ENCODE measurements around the gene RAP1A.

RAP1A gene

DNA sequence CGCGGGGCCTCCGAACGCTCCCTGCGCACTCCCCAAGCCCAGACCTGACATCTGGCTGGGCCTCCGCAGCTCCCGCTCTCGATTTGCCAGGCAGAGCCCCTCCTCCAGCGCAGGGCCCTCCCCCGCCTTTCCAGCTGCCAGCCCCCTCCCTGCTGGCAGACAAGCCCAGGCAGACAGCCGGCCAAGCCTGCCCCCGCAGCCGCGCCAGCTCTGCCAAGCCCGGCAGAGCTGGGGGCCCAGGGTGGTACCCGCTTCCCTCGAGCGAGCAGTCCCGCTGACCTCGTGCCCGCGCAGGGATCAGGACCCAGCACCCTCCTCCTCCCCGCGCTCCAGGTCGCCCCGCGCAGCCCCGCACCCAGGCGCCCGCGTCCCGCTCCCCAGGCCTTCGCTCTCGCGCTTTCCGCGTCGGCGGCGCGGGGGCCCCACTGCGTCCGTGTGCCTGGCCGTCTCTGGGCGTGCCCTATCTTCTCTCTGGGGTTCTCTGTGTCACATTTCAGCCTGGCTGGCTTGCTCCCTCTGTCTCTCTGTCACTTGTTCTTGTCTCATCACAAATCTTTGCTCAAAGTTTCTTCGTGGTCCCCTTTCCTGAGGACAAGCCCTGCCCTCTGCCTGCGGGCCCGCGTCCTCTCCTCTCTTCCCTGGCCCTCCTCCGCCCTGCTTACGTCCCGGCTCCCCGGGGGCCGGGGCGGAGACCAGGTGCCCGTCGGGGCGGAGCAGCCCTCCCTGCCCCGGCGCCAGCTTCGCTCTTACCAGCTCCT lies 119.0 kb downstream of the RAP1A start:
- TF ChIP-seq EGR1 (IDR thresholded peaks at IDR 0.05) (peak; percentile 40; the same call in 1 of the 2 replicates), TCF12 (IDR thresholded peaks at IDR 0.05; ENCODE audit: low read depth) (peak; percentile 63; the same call in 1 of the 2 replicates), EP300 (IDR thresholded peaks at IDR 0.05; ENCODE audit: borderline replicate concordance) (0 out of 2 replicates have a peak, but pooled peaks have one; percentile 22), NFIC (IDR thresholded peaks at IDR 0.05) (peak; percentile 24; the same call in 1 of the 2 replicates)
- TF ChIP-seq, protein P1, sequence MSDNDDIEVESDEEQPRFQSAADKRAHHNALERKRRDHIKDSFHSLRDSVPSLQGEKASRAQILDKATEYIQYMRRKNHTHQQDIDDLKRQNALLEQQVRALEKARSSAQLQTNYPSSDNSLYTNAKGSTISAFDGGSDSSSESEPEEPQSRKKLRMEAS (IDR thresholded peaks at IDR 0.05), result peak; percentile 52; the same call in 1 of the 2 replicates
- TF ChIP-seq, protein P2, sequence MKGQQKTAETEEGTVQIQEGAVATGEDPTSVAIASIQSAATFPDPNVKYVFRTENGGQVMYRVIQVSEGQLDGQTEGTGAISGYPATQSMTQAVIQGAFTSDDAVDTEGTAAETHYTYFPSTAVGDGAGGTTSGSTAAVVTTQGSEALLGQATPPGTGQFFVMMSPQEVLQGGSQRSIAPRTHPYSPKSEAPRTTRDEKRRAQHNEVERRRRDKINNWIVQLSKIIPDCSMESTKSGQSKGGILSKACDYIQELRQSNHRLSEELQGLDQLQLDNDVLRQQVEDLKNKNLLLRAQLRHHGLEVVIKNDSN (IDR thresholded peaks at IDR 0.05), result no peak

DNA sequence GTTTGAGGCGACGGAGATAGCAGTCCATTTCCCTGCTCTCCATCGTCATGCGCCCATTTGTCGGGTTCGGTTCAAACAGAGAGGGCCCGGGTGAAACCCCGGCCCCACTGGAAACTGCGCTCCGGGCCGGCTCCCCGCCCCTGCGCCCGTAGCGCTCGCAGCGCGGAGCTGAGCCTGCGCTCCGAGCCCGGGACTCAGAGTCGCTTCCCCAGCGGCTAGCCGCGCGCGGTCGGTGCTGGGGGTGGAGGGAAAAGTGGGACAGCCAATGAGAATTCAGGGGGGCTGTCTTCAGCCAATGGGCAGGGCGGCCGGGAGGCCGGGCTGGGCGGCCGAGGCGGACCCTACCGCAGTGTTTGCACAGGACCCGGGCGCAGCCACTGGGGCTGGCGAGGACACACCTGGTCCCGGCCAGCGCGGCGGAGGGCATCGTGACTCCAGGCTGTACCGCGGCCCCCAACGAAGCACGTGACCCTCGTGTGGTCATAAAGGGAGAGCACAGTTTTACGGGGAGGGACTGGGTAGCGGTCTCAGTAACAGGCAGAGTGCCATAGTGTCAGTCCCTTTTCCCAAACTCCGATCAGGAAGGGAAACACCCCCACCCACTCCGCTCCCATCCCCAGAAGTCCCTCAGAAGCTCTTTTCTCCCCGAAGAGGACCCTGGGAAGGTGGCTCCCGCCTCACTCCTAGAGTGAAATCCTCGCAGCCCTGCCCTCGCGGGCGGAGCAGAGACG lies 119.8 kb downstream of the RAP1A start, which contains the start of gene INKA2:
Gene INKA2 (minus strand): TSS at position 202 of the 731 bp plus-strand sequence. CDS start 153 bp downstream, at position 49.
- TF ChIP-seq NFIC (IDR thresholded peaks at IDR 0.05), result no peak
- TF ChIP-seq TCF12 (IDR thresholded peaks at IDR 0.05; ENCODE audit: low read depth), result 0 out of 2 replicates have a peak, but pooled peaks have one; percentile 12
- TF ChIP-seq, protein P1 (IDR thresholded peaks at IDR 0.05), result peak; percentile 89
- no peak for TF ChIP-seq TEAD4 (IDR thresholded peaks at IDR 0.05)
- TF ChIP-seq, protein P2 (IDR thresholded peaks at IDR 0.05), result peak; percentile 83
- no peak for TF ChIP-seq RAD21 (IDR thresholded peaks at IDR 0.05; ENCODE audit: low read depth)
- no peak for TF ChIP-seq CEBPB (IDR thresholded peaks at IDR 0.05)
- TF ChIP-seq ZBTB7A (IDR thresholded peaks at IDR 0.05; ENCODE audit: low read depth), result 0 out of 2 replicates have a peak, but pooled peaks have one; percentile 5
- TF ChIP-seq CREB1 (IDR thresholded peaks at IDR 0.05; ENCODE audit: low read depth), result no peak
- TF ChIP-seq YY1 (IDR thresholded peaks at IDR 0.05; ENCODE audit: low read depth), result no peak
- no peak for TF ChIP-seq EGR1 (IDR thresholded peaks at IDR 0.05)
- TF ChIP-seq, protein P3, sequence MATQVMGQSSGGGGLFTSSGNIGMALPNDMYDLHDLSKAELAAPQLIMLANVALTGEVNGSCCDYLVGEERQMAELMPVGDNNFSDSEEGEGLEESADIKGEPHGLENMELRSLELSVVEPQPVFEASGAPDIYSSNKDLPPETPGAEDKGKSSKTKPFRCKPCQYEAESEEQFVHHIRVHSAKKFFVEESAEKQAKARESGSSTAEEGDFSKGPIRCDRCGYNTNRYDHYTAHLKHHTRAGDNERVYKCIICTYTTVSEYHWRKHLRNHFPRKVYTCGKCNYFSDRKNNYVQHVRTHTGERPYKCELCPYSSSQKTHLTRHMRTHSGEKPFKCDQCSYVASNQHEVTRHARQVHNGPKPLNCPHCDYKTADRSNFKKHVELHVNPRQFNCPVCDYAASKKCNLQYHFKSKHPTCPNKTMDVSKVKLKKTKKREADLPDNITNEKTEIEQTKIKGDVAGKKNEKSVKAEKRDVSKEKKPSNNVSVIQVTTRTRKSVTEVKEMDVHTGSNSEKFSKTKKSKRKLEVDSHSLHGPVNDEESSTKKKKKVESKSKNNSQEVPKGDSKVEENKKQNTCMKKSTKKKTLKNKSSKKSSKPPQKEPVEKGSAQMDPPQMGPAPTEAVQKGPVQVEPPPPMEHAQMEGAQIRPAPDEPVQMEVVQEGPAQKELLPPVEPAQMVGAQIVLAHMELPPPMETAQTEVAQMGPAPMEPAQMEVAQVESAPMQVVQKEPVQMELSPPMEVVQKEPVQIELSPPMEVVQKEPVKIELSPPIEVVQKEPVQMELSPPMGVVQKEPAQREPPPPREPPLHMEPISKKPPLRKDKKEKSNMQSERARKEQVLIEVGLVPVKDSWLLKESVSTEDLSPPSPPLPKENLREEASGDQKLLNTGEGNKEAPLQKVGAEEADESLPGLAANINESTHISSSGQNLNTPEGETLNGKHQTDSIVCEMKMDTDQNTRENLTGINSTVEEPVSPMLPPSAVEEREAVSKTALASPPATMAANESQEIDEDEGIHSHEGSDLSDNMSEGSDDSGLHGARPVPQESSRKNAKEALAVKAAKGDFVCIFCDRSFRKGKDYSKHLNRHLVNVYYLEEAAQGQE (IDR thresholded peaks at IDR 0.05; ENCODE audit: low read depth), result no peak
- TF ChIP-seq EP300 (IDR thresholded peaks at IDR 0.05; ENCODE audit: borderline replicate concordance), result no peak
- TF ChIP-seq TAF1 (IDR thresholded peaks at IDR 0.05; ENCODE audit: low read depth), result no peak
- no peak for TF ChIP-seq FOXM1 (IDR thresholded peaks at IDR 0.05; ENCODE audit: borderline replicate concordance, low read depth)

DNA sequence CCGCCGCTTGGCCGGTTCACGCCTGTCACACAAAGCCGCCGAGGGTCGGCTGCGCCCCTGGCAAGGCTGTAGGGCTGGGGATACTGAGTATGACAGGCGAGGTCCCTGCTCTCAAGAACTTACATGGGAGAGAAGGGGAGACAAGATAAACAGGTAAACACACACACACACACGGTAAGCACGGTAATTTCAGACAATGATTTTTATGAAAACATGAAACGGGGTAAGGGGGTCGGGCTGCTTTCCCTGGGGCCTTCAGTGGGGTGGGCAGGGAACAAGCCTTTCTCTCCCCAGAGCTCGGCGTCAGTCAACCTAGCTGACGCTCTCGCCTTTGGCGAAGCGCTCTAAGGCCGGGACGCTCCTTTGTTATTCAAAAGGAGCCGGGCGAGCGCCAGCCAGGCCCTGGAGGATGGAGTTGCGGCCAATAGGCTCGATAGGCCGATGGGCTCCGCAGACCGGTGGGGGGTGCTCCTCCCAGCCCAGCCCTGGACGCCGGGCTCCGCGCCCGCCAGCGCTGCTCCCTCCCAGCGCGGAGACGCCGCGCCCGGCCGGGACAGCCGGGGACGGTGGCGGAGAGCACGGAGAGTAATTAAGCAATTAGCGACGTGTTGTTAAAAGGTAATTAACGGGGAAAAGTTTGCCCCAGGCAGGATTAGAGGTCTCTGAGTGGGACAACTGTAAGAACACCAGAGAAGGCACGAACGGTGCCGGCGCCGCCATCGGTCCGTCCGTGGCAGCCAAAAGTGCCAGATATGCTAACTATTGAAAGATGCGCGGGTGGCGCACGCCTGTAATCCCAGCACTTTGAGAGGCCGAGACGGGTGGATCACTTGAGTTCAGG lies 120.6 kb downstream of the RAP1A start:
- no peak for TF ChIP-seq TAF1 (IDR thresholded peaks at IDR 0.05; ENCODE audit: low read depth)
- no peak for TF ChIP-seq ZBTB7A (IDR thresholded peaks at IDR 0.05; ENCODE audit: low read depth)
- TF ChIP-seq, protein P1 (IDR thresholded peaks at IDR 0.05), result no peak
- TF ChIP-seq NFIC (IDR thresholded peaks at IDR 0.05), result no peak
- TF ChIP-seq CEBPB (IDR thresholded peaks at IDR 0.05), result no peak
- no peak for TF ChIP-seq YY1 (IDR thresholded peaks at IDR 0.05; ENCODE audit: low read depth)
- no peak for TF ChIP-seq CREB1 (IDR thresholded peaks at IDR 0.05; ENCODE audit: low read depth)
- TF ChIP-seq EP300 (IDR thresholded peaks at IDR 0.05; ENCODE audit: borderline replicate concordance), result no peak

DNA sequence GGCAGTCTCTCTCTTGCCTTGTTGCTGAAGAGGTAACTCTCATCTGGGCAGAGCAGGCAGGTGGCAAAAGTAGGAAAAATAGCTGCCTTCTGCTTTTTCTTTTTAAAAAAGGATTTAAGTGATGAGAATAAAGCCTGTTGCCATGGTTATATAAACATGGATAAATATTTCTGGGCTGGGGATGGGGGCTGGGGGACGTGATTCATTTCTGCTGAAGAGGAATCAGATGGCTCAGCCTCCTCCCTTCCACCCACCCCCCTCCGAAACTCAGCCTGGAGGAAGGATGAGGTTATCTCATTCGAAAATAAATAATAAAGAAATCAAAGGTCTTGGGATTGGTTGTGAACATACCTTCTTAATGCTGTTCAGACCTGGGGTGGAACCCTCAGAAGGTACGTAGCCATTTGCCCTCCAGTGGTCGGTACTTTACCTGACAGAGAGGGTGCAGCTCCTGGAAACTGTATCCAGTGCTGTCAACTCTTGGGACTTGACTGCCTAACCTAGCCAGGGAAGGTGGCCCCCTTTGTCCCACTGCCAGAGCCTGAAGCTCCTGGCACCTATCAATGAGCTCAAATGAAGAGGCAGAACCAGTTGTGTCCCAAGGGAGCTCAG lies 123.5 kb downstream of the RAP1A start:
- TF ChIP-seq, protein P1 (IDR thresholded peaks at IDR 0.05), result no peak
- TF ChIP-seq TCF12 (IDR thresholded peaks at IDR 0.05; ENCODE audit: low read depth), result no peak

DNA sequence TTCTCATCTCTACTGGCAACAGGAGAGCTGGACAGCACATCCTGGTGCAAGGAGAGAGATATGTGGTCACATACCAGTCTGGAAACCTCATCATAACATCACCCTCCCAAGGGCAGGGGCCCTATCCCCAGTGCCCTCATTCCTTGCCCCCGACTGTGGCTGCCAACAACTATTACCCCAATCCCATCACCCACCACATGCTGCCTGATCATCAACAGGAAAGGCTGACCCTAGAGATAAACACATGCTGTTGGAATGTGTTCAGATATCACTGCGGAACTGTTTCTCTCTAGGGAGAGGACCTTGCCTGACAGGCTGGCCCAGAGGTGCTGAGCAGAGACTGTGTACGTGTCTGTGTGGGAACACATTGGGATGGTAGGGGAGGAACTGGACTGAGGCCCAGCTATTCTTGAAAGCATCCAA lies 124.1 kb downstream of the RAP1A start:
- TF ChIP-seq EP300 (IDR thresholded peaks at IDR 0.05; ENCODE audit: borderline replicate concordance) (no peak), EGR1 (IDR thresholded peaks at IDR 0.05) (no peak), YY1 (IDR thresholded peaks at IDR 0.05; ENCODE audit: low read depth) (no peak), CEBPB (IDR thresholded peaks at IDR 0.05) (no peak), NFIC (IDR thresholded peaks at IDR 0.05) (no peak), RAD21 (IDR thresholded peaks at IDR 0.05; ENCODE audit: low read depth) (no peak), TAF1 (IDR thresholded peaks at IDR 0.05; ENCODE audit: low read depth) (no peak), CREB1 (IDR thresholded peaks at IDR 0.05; ENCODE audit: low read depth) (no peak), TCF12 (IDR thresholded peaks at IDR 0.05; ENCODE audit: low read depth) (no peak), FOXM1 (IDR thresholded peaks at IDR 0.05; ENCODE audit: borderline replicate concordance, low read depth) (no peak), TEAD4 (IDR thresholded peaks at IDR 0.05) (no peak), ZBTB7A (IDR thresholded peaks at IDR 0.05; ENCODE audit: low read depth) (no peak)
- TF ChIP-seq, protein P1 (IDR thresholded peaks at IDR 0.05), result no peak
- TF ChIP-seq, protein P3 (IDR thresholded peaks at IDR 0.05; ENCODE audit: low read depth), result no peak
- TF ChIP-seq, protein P2 (IDR thresholded peaks at IDR 0.05), result no peak
